ENCODE results near the gene EVA1C. TPM values are rescaled to one million over a fixed set of nuclear protein-coding genes. Genes with fewer than 3 reads are reported as not detected.
"Not testable (repeated sequence)": the region's sequence is repeated elsewhere in the genome, so short reads cannot be mapped to it uniquely, and the experiment has no call there.

Gene EVA1C
- total and polyA plus RNA-seq, 2 donors = 5.0 to 26.2 TPM

GRCh38 chr21:32534113-32534512 lies 121.6 kb downstream of the EVA1C start:
- Histone ChIP-seq H3K36me3 (ENCODE audit: control insufficient read depth in 2 of 2, insufficient read depth in 2 of 2, low read length in 1 of 2) (peaks cover 2 to 4% of the 10 kb centered on the region in 2 donors), H3K4me1 (ENCODE audit: control insufficient read depth in 2 of 2, insufficient read depth in 2 of 2, low read length in 2 of 2) (peaks cover 0 to 2% of the 10 kb centered on the region in 2 donors), H3K9me3 (ENCODE audit: control insufficient read depth in 2 of 2, insufficient read depth in 1 of 2, low read length in 1 of 2) (no peaks in the 10 kb centered on the region), H3K27me3 (ENCODE audit: control insufficient read depth in 2 of 2, insufficient read depth in 1 of 2, low read length in 1 of 2) (no peaks in the 10 kb centered on the region), H3K27ac (ENCODE audit: low read depth in 1 of 2, low read length in 1 of 2) (no peak overlapping the region), H3K4me3 (ENCODE audit: low read length in 2 of 2) (no peak overlapping the region)
- 97% methylated on average over 8 of the region's 8 CpGs for WGBS
- DNase-seq (ENCODE audit: low read depth in 6 of 9, low spot score in 9 of 9) = no peak

- no peak for DNase-seq (ENCODE audit: low read depth in 6 of 9, low spot score in 9 of 9)
- no peak overlapping the region for H3K27ac ChIP-seq (ENCODE audit: low read depth in 1 of 2, low read length in 1 of 2)
- H3K4me3 ChIP-seq (ENCODE audit: low read length in 2 of 2) = no peak overlapping the region
- peaks cover 2 to 4% of the 10 kb centered on the region in 2 donors for H3K36me3 ChIP-seq (ENCODE audit: control insufficient read depth in 2 of 2, insufficient read depth in 2 of 2, low read length in 1 of 2)
- H3K9me3 ChIP-seq (ENCODE audit: control insufficient read depth in 2 of 2, insufficient read depth in 1 of 2, low read length in 1 of 2) = no peaks in the 10 kb centered on the region
- no peaks in the 10 kb centered on the region for H3K27me3 ChIP-seq (ENCODE audit: control insufficient read depth in 2 of 2, insufficient read depth in 1 of 2, low read length in 1 of 2)
- 96% methylated on average over 7 of the region's 7 CpGs for WGBS
- H3K4me1 ChIP-seq (ENCODE audit: control insufficient read depth in 2 of 2, insufficient read depth in 2 of 2, low read length in 2 of 2) = peaks cover 0 to 2% of the 10 kb centered on the region in 2 donors
These were observed 123.1 kb downstream of the EVA1C start for GRCh38 chr21:32535612-32536011.

GRCh38 chr21:32537569-32537881 lies 125.0 kb downstream of the EVA1C start:
- WGBS = 97% methylated on average over 3 of the region's 3 CpGs

GRCh38 chr21:32538147-32538792 lies 125.8 kb downstream of the EVA1C start:
- Histone ChIP-seq H3K36me3 (ENCODE audit: control insufficient read depth in 2 of 2, insufficient read depth in 2 of 2, low read length in 1 of 2) (peaks cover 0 to 4% of the 10 kb centered on the region in 2 donors), H3K4me1 (ENCODE audit: control insufficient read depth in 2 of 2, insufficient read depth in 2 of 2, low read length in 2 of 2) (peaks cover 0 to 2% of the 10 kb centered on the region in 2 donors), H3K27me3 (ENCODE audit: control insufficient read depth in 2 of 2, insufficient read depth in 1 of 2, low read length in 1 of 2) (no peaks in the 10 kb centered on the region), H3K27ac (ENCODE audit: low read depth in 1 of 2, low read length in 1 of 2) (no peak overlapping the region), H3K9me3 (ENCODE audit: control insufficient read depth in 2 of 2, insufficient read depth in 1 of 2, low read length in 1 of 2) (no peaks in the 10 kb centered on the region), H3K4me3 (ENCODE audit: low read length in 2 of 2) (no peak overlapping the region)
- peak in 6 of 9 donors; percentile 26 to 66 (median 30) for DNase-seq (ENCODE audit: low read depth in 6 of 9, low spot score in 9 of 9)
- WGBS = 78% methylated on average over 11 of the region's 11 CpGs

More at GRCh38 chr21:32537569-32537881, 125.0 kb downstream of the EVA1C start:
- H3K4me3 ChIP-seq (ENCODE audit: low read length in 2 of 2) = no peak overlapping the region
- no peaks in the 10 kb centered on the region for H3K9me3 ChIP-seq (ENCODE audit: control insufficient read depth in 2 of 2, insufficient read depth in 1 of 2, low read length in 1 of 2)
- peaks cover 2 to 4% of the 10 kb centered on the region in 2 donors for H3K36me3 ChIP-seq (ENCODE audit: control insufficient read depth in 2 of 2, insufficient read depth in 2 of 2, low read length in 1 of 2)
- H3K27ac ChIP-seq (ENCODE audit: low read depth in 1 of 2, low read length in 1 of 2) = no peak overlapping the region
- peaks cover 0 to 2% of the 10 kb centered on the region in 2 donors for H3K4me1 ChIP-seq (ENCODE audit: control insufficient read depth in 2 of 2, insufficient read depth in 2 of 2, low read length in 2 of 2)
- no peaks in the 10 kb centered on the region for H3K27me3 ChIP-seq (ENCODE audit: control insufficient read depth in 2 of 2, insufficient read depth in 1 of 2, low read length in 1 of 2)
- DNase-seq (ENCODE audit: low read depth in 6 of 9, low spot score in 9 of 9) = no peak

- Histone ChIP-seq H3K4me1 (ENCODE audit: control insufficient read depth in 2 of 2, insufficient read depth in 2 of 2, low read length in 2 of 2) (peaks cover 0 to 2% of the 10 kb centered on the region in 2 donors), H3K27ac (ENCODE audit: low read depth in 1 of 2, low read length in 1 of 2) (no peak overlapping the region), H3K36me3 (ENCODE audit: control insufficient read depth in 2 of 2, insufficient read depth in 2 of 2, low read length in 1 of 2) (no peaks in the 10 kb centered on the region), H3K4me3 (ENCODE audit: low read length in 2 of 2) (no peak overlapping the region), H3K27me3 (ENCODE audit: control insufficient read depth in 2 of 2, insufficient read depth in 1 of 2, low read length in 1 of 2) (no peaks in the 10 kb centered on the region), H3K9me3 (ENCODE audit: control insufficient read depth in 2 of 2, insufficient read depth in 1 of 2, low read length in 1 of 2) (no peaks in the 10 kb centered on the region)
- 94% methylated on average over 6 of the region's 6 CpGs for WGBS
- no peak for DNase-seq (ENCODE audit: low read depth in 6 of 9, low spot score in 9 of 9)
These were observed 126.9 kb downstream of the EVA1C start for GRCh38 chr21:32539378-32539777.

GRCh38 chr21:32543056-32543455 lies 130.6 kb downstream of the EVA1C start:
- not testable (repeated sequence) for H3K4me3 ChIP-seq (ENCODE audit: low read length in 2 of 2); H3K36me3 ChIP-seq (ENCODE audit: control insufficient read depth in 2 of 2, insufficient read depth in 2 of 2, low read length in 1 of 2); H3K27me3 ChIP-seq (ENCODE audit: control insufficient read depth in 2 of 2, insufficient read depth in 1 of 2, low read length in 1 of 2); DNase-seq (ENCODE audit: low read depth in 6 of 9, low spot score in 9 of 9); H3K4me1 ChIP-seq (ENCODE audit: control insufficient read depth in 2 of 2, insufficient read depth in 2 of 2, low read length in 2 of 2); H3K9me3 ChIP-seq (ENCODE audit: control insufficient read depth in 2 of 2, insufficient read depth in 1 of 2, low read length in 1 of 2); H3K27ac ChIP-seq (ENCODE audit: low read depth in 1 of 2, low read length in 1 of 2)
- 90% methylated on average over 2 of the region's 2 CpGs for WGBS

GRCh38 chr21:32543975-32544374 lies 131.5 kb downstream of the EVA1C start:
- 82% methylated on average over 3 of the region's 3 CpGs for WGBS
- Histone ChIP-seq H3K4me1 (ENCODE audit: control insufficient read depth in 2 of 2, insufficient read depth in 2 of 2, low read length in 2 of 2) (no peaks in the 10 kb centered on the region), H3K9me3 (ENCODE audit: control insufficient read depth in 2 of 2, insufficient read depth in 1 of 2, low read length in 1 of 2) (no peaks in the 10 kb centered on the region), H3K4me3 (ENCODE audit: low read length in 2 of 2) (no peak overlapping the region), H3K27me3 (ENCODE audit: control insufficient read depth in 2 of 2, insufficient read depth in 1 of 2, low read length in 1 of 2) (no peaks in the 10 kb centered on the region), H3K36me3 (ENCODE audit: control insufficient read depth in 2 of 2, insufficient read depth in 2 of 2, low read length in 1 of 2) (no peaks in the 10 kb centered on the region), H3K27ac (ENCODE audit: low read depth in 1 of 2, low read length in 1 of 2) (no peak overlapping the region)
- no peak for DNase-seq (ENCODE audit: low read depth in 6 of 9, low spot score in 9 of 9)

GRCh38 chr21:32544697-32545096 lies 132.2 kb downstream of the EVA1C start:
- H3K27ac ChIP-seq (ENCODE audit: low read depth in 1 of 2, low read length in 1 of 2) = no peak overlapping the region
- WGBS = 97% methylated on average over 4 of the region's 4 CpGs
- no peaks in the 10 kb centered on the region for H3K27me3 ChIP-seq (ENCODE audit: control insufficient read depth in 2 of 2, insufficient read depth in 1 of 2, low read length in 1 of 2)
- H3K36me3 ChIP-seq (ENCODE audit: control insufficient read depth in 2 of 2, insufficient read depth in 2 of 2, low read length in 1 of 2) = no peaks in the 10 kb centered on the region
- H3K9me3 ChIP-seq (ENCODE audit: control insufficient read depth in 2 of 2, insufficient read depth in 1 of 2, low read length in 1 of 2) = no peaks in the 10 kb centered on the region
- no peak overlapping the region for H3K4me3 ChIP-seq (ENCODE audit: low read length in 2 of 2)
- no peak for DNase-seq (ENCODE audit: low read depth in 6 of 9, low spot score in 9 of 9)
- no peaks in the 10 kb centered on the region for H3K4me1 ChIP-seq (ENCODE audit: control insufficient read depth in 2 of 2, insufficient read depth in 2 of 2, low read length in 2 of 2)

- H3K27ac ChIP-seq (ENCODE audit: low read depth in 1 of 2, low read length in 1 of 2) = no peak overlapping the region
- DNase-seq (ENCODE audit: low read depth in 6 of 9, low spot score in 9 of 9) = no peak
- H3K4me1 ChIP-seq (ENCODE audit: control insufficient read depth in 2 of 2, insufficient read depth in 2 of 2, low read length in 2 of 2) = no peaks in the 10 kb centered on the region
- H3K4me3 ChIP-seq (ENCODE audit: low read length in 2 of 2) = no peak overlapping the region
- H3K27me3 ChIP-seq (ENCODE audit: control insufficient read depth in 2 of 2, insufficient read depth in 1 of 2, low read length in 1 of 2) = no peaks in the 10 kb centered on the region
- 89% methylated on average over 6 of the region's 6 CpGs for WGBS
- no peaks in the 10 kb centered on the region for H3K9me3 ChIP-seq (ENCODE audit: control insufficient read depth in 2 of 2, insufficient read depth in 1 of 2, low read length in 1 of 2)
- H3K36me3 ChIP-seq (ENCODE audit: control insufficient read depth in 2 of 2, insufficient read depth in 2 of 2, low read length in 1 of 2) = no peaks in the 10 kb centered on the region
These were observed 133.5 kb downstream of the EVA1C start for GRCh38 chr21:32545948-32546441.
